WTC11 (cell line): ENCODE data around the gene CSTF1. TPM values are rescaled to one million over a fixed set of nuclear protein-coding genes. Genes with fewer than 3 reads are reported as not detected.
A peak's percentile ranks its signal among the peaks of the same experiment; 100 is the strongest.

Experiments
- ATAC-seq: fragments of 200-7000 bp; cut with Tn5 transposase; 2 replicates; pipeline ENCODE4 v1.10.0; 2021; ENCODE audit warnings: mild to moderate bottlenecking, moderate library complexity
- CTCF ChIA-PET: fragments of 300-600 bp; sonication (Branson Sonifier 250); formaldehyde crosslinking; loops from one replicate; lab custom pipeline; 2021; ENCODE audit warnings: antibody characterized with exemption; lab: Charles Lee
- POLR2A ChIA-PET: fragments of 350-600 bp; sonication (Branson Sonifier 250); formaldehyde crosslinking; loops from one replicate; lab custom pipeline; 2021; ENCODE audit warnings: antibody characterized with exemption; lab: Charles Lee
- DNase-seq: peaks from one replicate; pipeline ENCODE4 v3.0.0; 2021; ENCODE audit warnings: low spot score
- H3K27ac Mint-ChIP-seq: 2 replicates; pipeline ENCODE4 v1.8.0; 2021; ENCODE audit warnings: mixed read lengths
- H3K27me3 Mint-ChIP-seq: 2 replicates; pipeline ENCODE4 v1.8.0; 2021; ENCODE audit warnings: low read depth, mild to moderate bottlenecking, moderate library complexity, mixed read lengths
- H3K36me3 Mint-ChIP-seq: 2 replicates; pipeline ENCODE4 v1.8.0; 2021; ENCODE audit warnings: mixed read lengths
- H3K4me1 Mint-ChIP-seq: 2 replicates; pipeline ENCODE4 v1.8.0; 2022; ENCODE audit warnings: mixed read lengths
- H3K4me3 Mint-ChIP-seq: 2 replicates; pipeline ENCODE4 v1.8.0; 2021; ENCODE audit warnings: mild to moderate bottlenecking, moderate library complexity, mixed read lengths
- H3K9me3 Mint-ChIP-seq: 2 replicates; pipeline ENCODE4 v1.8.0; 2021; ENCODE audit warnings: mixed read lengths
- ETV6 ChIP-seq: sonication (generic); formaldehyde crosslinking; IDR thresholded peaks from 2 replicates; pipeline ENCODE4 v1.8.1; 2022; ENCODE audit warnings: mild to moderate bottlenecking, missing genetic modification reagents
- JAZF1 ChIP-seq: fragments of 250-450 bp; sonication (Bioruptor Pico); IDR thresholded peaks from 2 replicates; pipeline ENCODE4 v1.9.0; 2021; ENCODE audit warnings: moderate library complexity, mild to moderate bottlenecking, inconsistent platforms
- KAT7 ChIP-seq: sonication (generic); formaldehyde crosslinking; IDR thresholded peaks from 2 replicates; pipeline ENCODE4 v1.8.1; 2023; ENCODE audit warnings: missing genetic modification reagents, mild to moderate bottlenecking, borderline replicate concordance
- NFATC4 ChIP-seq: fragments of 250-450 bp; sonication (Bioruptor Pico); IDR thresholded peaks from 2 replicates; pipeline ENCODE4 v1.9.0; 2021; ENCODE audit warnings: mild to moderate bottlenecking
- NR3C1 ChIP-seq: sonication (generic); formaldehyde crosslinking; conservative IDR thresholded peaks from 2 replicates; pipeline ENCODE4 v1.8.1; 2023; ENCODE audit warnings: low read depth, mild to moderate bottlenecking, missing genetic modification reagents
- OVOL2 ChIP-seq: fragments of 250-450 bp; sonication (Bioruptor Pico); IDR thresholded peaks from 2 replicates; pipeline ENCODE4 v1.9.0; 2021; ENCODE audit warnings: mild to moderate bottlenecking, borderline replicate concordance
- RORB ChIP-seq: fragments of 250-450 bp; sonication (Bioruptor Pico); IDR thresholded peaks from 2 replicates; pipeline ENCODE4 v1.9.0; 2021; ENCODE audit warnings: mild to moderate bottlenecking
- SMAD4 ChIP-seq: sonication (generic); formaldehyde crosslinking; IDR thresholded peaks from 2 replicates; pipeline ENCODE4 v1.8.0; 2022; ENCODE audit warnings: mild to moderate bottlenecking, missing genetic modification reagents
- SOX15 ChIP-seq: fragments of 250-450 bp; sonication (Bioruptor Pico); IDR thresholded peaks from 2 replicates; pipeline ENCODE4 v1.9.0; 2021; ENCODE audit warnings: mild to moderate bottlenecking
- TEAD4 ChIP-seq: sonication (generic); formaldehyde crosslinking; IDR thresholded peaks from 2 replicates; pipeline ENCODE4 v1.8.0; 2022; ENCODE audit warnings: mild to moderate bottlenecking, missing genetic modification reagents
- TP53 ChIP-seq: sonication (generic); formaldehyde crosslinking; IDR thresholded peaks from 2 replicates; pipeline ENCODE4 v1.8.1; 2023; ENCODE audit warnings: mild to moderate bottlenecking, missing genetic modification reagents
- ZNF416 ChIP-seq: fragments of 250-450 bp; sonication (Bioruptor Pico); IDR thresholded peaks from 2 replicates; pipeline ENCODE4 v1.9.0; 2021; ENCODE audit warnings: mild to moderate bottlenecking, inconsistent platforms
- ZNF423 ChIP-seq: fragments of 250-450 bp; sonication (Bioruptor Pico); IDR thresholded peaks from 2 replicates; pipeline ENCODE4 v2.1.2; 2022; ENCODE audit warnings: mild to moderate bottlenecking, moderate library complexity
- ZNF671 ChIP-seq: fragments of 250-450 bp; sonication (Bioruptor Pico); IDR thresholded peaks from 2 replicates; pipeline ENCODE4 v1.8.0; 2021; ENCODE audit warnings: mild to moderate bottlenecking
- total RNA-seq: library from RNA; stranded (reverse); gene quantifications from 3 replicates; pipeline ENCODE4 v1.2.3, GENCODE V29; 2021
- TF ChIP-seq, protein P1 (sequence below): sonication (generic); formaldehyde crosslinking; IDR thresholded peaks from 2 replicates; pipeline ENCODE4 v1.8.0; 2023; ENCODE audit warnings: missing genetic modification reagents, mild to moderate bottlenecking, borderline replicate concordance
- TF ChIP-seq, protein P2 (sequence below): sonication (generic); formaldehyde crosslinking; IDR thresholded peaks from 2 replicates; pipeline ENCODE4 v1.8.1; 2023; ENCODE audit warnings: mild to moderate bottlenecking, missing genetic modification reagents
- TF ChIP-seq, protein P3 (sequence below): sonication (generic); formaldehyde crosslinking; IDR thresholded peaks from 2 replicates; pipeline ENCODE4 v1.8.1; 2023; ENCODE audit warnings: mild to moderate bottlenecking, missing genetic modification reagents, moderate library complexity
- TF ChIP-seq, protein P4 (sequence below): sonication (generic); formaldehyde crosslinking; IDR thresholded peaks from 2 replicates; pipeline ENCODE4 v1.8.0; 2022; ENCODE audit warnings: mild to moderate bottlenecking, missing genetic modification reagents
- TF ChIP-seq, protein P5 (sequence below): sonication (generic); formaldehyde crosslinking; IDR thresholded peaks from 2 replicates; pipeline ENCODE4 v1.8.0; 2023; ENCODE audit warnings: missing genetic modification reagents
- TF ChIP-seq, protein P6 (sequence below): fragments of 250-450 bp; sonication (Bioruptor Pico); IDR thresholded peaks from 2 replicates; pipeline ENCODE4 v1.9.0; 2021; ENCODE audit warnings: moderate library complexity, mild to moderate bottlenecking, inconsistent platforms, borderline replicate concordance
- TF ChIP-seq, protein P7 (sequence below): fragments of 250-450 bp; sonication (Bioruptor Pico); IDR thresholded peaks from 2 replicates; pipeline ENCODE4 v1.9.0; 2021; ENCODE audit warnings: mild to moderate bottlenecking

Gene CSTF1
- total RNA-seq, 1 experiment from 2014 or later = 58.5 TPM

DNA sequence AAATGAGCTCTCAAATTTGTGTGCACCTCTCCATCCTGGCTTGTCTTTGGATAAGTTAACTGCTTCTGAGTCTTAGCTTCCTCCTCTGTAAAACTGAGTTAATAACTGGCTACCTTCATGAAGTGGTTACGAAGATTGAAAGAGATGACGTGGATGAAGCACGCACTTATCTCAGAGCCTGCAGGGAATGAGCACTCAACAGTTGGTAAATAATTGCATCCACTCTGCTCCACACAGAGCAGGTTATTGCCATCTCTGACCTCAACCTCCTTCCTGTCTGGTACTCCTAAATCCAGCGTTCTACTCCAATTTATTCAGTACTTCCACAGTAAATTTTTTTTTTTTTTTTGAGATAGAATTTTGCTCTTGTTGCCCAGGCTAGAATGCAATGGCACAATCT, 7.3 kb upstream of the CSTF1 start (continued):
- TF ChIP-seq, protein P1, sequence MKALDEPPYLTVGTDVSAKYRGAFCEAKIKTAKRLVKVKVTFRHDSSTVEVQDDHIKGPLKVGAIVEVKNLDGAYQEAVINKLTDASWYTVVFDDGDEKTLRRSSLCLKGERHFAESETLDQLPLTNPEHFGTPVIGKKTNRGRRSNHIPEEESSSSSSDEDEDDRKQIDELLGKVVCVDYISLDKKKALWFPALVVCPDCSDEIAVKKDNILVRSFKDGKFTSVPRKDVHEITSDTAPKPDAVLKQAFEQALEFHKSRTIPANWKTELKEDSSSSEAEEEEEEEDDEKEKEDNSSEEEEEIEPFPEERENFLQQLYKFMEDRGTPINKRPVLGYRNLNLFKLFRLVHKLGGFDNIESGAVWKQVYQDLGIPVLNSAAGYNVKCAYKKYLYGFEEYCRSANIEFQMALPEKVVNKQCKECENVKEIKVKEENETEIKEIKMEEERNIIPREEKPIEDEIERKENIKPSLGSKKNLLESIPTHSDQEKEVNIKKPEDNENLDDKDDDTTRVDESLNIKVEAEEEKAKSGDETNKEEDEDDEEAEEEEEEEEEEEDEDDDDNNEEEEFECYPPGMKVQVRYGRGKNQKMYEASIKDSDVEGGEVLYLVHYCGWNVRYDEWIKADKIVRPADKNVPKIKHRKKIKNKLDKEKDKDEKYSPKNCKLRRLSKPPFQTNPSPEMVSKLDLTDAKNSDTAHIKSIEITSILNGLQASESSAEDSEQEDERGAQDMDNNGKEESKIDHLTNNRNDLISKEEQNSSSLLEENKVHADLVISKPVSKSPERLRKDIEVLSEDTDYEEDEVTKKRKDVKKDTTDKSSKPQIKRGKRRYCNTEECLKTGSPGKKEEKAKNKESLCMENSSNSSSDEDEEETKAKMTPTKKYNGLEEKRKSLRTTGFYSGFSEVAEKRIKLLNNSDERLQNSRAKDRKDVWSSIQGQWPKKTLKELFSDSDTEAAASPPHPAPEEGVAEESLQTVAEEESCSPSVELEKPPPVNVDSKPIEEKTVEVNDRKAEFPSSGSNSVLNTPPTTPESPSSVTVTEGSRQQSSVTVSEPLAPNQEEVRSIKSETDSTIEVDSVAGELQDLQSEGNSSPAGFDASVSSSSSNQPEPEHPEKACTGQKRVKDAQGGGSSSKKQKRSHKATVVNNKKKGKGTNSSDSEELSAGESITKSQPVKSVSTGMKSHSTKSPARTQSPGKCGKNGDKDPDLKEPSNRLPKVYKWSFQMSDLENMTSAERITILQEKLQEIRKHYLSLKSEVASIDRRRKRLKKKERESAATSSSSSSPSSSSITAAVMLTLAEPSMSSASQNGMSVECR (CRISPR knock-in tag) = no peak
- TF ChIP-seq, protein P2, sequence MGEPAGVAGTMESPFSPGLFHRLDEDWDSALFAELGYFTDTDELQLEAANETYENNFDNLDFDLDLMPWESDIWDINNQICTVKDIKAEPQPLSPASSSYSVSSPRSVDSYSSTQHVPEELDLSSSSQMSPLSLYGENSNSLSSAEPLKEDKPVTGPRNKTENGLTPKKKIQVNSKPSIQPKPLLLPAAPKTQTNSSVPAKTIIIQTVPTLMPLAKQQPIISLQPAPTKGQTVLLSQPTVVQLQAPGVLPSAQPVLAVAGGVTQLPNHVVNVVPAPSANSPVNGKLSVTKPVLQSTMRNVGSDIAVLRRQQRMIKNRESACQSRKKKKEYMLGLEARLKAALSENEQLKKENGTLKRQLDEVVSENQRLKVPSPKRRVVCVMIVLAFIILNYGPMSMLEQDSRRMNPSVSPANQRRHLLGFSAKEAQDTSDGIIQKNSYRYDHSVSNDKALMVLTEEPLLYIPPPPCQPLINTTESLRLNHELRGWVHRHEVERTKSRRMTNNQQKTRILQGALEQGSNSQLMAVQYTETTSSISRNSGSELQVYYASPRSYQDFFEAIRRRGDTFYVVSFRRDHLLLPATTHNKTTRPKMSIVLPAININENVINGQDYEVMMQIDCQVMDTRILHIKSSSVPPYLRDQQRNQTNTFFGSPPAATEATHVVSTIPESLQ (CRISPR knock-in tag) = no peak
- TF ChIP-seq SMAD4 (no peak), RORB (CRISPR knock-in tag) (no peak), TP53 (CRISPR knock-in tag) (no peak), ETV6 (CRISPR knock-in tag) (no peak), SOX15 (CRISPR knock-in tag) (no peak), NFATC4 (CRISPR knock-in tag) (no peak)
- TF ChIP-seq, protein P3, sequence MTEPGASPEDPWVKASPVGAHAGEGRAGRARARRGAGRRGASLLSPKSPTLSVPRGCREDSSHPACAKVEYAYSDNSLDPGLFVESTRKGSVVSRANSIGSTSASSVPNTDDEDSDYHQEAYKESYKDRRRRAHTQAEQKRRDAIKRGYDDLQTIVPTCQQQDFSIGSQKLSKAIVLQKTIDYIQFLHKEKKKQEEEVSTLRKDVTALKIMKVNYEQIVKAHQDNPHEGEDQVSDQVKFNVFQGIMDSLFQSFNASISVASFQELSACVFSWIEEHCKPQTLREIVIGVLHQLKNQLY = no peak

DNA sequence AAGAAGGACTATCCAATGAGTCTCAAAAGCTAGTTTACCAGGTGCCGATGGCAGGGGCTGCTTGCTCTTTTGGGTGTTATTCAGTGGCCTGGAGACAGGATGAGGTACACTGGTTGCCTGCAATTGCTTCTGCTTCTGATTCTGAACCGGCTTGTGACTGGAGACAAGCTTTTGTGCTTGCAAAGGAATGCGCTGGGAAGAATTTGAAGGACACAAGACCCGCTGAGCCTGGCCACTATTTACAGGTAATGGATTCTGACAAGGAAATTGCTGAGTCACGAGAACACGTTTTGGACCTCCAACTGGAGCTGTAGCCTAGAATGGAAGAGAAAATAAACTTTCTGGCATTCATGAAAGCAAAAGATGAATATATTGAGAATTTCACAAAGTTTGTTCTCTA, 6.2 kb upstream of the CSTF1 start:
- no peak for TF ChIP-seq OVOL2 (CRISPR knock-in tag)
- TF ChIP-seq ZNF416 (CRISPR knock-in tag) = no peak
- no peak for TF ChIP-seq JAZF1 (CRISPR knock-in tag)
- TF ChIP-seq, protein P4, sequence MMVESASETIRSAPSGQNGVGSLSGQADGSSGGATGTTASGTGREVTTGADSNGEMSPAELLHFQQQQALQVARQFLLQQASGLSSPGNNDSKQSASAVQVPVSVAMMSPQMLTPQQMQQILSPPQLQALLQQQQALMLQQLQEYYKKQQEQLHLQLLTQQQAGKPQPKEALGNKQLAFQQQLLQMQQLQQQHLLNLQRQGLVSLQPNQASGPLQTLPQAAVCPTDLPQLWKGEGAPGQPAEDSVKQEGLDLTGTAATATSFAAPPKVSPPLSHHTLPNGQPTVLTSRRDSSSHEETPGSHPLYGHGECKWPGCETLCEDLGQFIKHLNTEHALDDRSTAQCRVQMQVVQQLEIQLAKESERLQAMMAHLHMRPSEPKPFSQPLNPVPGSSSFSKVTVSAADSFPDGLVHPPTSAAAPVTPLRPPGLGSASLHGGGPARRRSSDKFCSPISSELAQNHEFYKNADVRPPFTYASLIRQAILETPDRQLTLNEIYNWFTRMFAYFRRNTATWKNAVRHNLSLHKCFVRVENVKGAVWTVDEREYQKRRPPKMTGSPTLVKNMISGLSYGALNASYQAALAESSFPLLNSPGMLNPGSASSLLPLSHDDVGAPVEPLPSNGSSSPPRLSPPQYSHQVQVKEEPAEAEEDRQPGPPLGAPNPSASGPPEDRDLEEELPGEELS = no peak
- no peak for TF ChIP-seq KAT7
- TF ChIP-seq, protein P2 (CRISPR knock-in tag) = no peak
- no peak for TF ChIP-seq ZNF423 (CRISPR knock-in tag)
- TF ChIP-seq, protein P5, sequence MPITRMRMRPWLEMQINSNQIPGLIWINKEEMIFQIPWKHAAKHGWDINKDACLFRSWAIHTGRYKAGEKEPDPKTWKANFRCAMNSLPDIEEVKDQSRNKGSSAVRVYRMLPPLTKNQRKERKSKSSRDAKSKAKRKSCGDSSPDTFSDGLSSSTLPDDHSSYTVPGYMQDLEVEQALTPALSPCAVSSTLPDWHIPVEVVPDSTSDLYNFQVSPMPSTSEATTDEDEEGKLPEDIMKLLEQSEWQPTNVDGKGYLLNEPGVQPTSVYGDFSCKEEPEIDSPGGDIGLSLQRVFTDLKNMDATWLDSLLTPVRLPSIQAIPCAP (CRISPR knock-in tag) = no peak
- no peak for TF ChIP-seq NR3C1 (CRISPR knock-in tag)
- TF ChIP-seq, protein P6, sequence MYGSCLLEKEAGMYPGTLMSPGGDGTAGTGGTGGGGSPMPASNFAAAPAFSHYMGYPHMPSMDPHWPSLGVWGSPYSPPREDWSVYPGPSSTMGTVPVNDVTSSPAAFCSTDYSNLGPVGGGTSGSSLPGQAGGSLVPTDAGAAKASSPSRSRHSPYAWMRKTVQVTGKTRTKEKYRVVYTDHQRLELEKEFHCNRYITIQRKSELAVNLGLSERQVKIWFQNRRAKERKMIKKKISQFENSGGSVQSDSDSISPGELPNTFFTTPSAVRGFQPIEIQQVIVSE = no peak
- TF ChIP-seq ZNF671 = no peak
- TF ChIP-seq, protein P7, sequence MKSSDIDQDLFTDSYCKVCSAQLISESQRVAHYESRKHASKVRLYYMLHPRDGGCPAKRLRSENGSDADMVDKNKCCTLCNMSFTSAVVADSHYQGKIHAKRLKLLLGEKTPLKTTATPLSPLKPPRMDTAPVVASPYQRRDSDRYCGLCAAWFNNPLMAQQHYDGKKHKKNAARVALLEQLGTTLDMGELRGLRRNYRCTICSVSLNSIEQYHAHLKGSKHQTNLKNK = no peak
- TF ChIP-seq TEAD4 (CRISPR knock-in tag) = no peak
- ChIA-PET POLR2A (no interaction called here), CTCF (no interaction called here)
- Mint-ChIP-seq H3K36me3 (peaks cover 86% of the 10 kb centered on the region), H3K27ac (0 out of 2 replicates have a peak overlapping the region, but pooled peaks have one; percentile 70), H3K4me3 (no peak overlapping the region), H3K27me3 (no peaks in the 10 kb centered on the region), H3K4me1 (peaks cover 19% of the 10 kb centered on the region), H3K9me3 (no peaks in the 10 kb centered on the region)
- DNase-seq (no peak), ATAC-seq (no peak)
